ENCODE results near the gene FILIP1.
"Not testable (repeated sequence)": the region's sequence is repeated elsewhere in the genome, so short reads cannot be mapped to it uniquely, and the experiment has no call there.

FILIP1 gene

DNA sequence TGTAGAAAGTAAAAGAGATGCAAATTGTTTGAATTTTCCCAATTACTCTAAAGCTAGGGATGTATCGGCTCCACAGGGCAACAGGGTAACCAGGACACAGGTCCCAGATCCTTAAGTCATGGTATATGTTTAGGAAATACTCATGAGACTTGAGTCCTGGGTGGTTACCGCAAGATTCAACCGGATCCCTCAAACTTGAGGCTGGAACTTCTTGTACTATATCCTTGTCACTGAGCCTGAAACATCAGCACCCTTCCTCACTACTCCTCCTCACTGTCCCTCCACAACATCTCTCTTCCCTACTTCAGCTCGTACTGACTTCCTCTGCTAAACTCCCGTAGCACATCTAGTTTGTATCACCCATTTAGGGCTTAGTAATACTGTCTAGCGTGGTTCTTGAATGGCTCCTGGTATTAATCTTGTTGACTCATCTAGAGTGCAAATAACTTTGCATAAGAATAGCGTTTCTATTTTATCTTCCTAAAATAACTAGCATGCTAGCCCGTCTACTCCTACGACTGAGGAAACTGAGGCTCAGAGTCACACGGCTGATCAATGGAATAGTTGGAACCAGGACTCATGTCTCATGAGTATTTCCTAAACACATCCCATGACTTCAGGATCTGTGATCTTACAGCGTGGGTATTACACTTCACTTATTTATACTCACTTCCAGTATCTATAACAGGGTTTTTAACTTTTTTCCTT lies 72.1 kb downstream of the FILIP1 start:
- no peak for DNase-seq (ENCODE audit: low spot score)

DNA sequence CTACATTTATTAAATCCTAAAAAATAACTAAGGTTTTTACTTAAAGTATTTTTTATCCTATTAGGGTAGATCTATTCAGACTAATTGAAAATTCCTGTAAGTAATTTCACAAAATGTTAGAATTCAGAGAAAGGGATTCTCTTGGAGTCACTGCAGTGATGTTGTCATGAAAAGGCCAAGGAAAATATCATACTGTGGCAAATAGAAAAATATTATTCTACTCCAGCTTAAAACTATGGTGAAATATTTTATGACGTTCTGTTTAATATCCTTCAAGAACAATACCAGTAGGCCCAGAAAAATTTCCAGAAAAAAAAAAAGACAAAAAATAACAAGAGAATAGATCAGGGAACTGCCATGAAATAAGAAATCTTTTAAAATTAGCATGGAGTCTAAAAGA lies 73.6 kb downstream of the FILIP1 start:
- DNase-seq (ENCODE audit: low spot score) = no peak

DNA sequence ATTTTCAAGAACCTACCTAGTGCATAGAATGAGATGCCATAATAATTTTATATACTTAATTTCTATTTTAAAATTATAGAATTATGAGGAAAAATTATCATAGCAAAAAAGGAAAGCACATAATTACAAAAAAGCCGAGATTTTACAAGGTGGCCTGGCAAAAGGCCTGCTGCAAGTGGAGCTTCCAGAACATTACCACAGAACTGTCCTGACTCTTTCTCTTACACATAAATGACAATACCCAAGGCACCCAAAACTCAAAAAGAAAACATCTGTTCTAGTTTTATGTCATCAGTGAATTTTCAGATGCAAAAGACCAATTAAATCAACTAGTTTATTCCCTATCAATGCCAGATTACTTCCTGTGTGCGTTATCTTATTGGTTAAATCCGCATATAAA lies 74.2 kb downstream of the FILIP1 start:
- no peak for DNase-seq (ENCODE audit: low spot score)

DNA sequence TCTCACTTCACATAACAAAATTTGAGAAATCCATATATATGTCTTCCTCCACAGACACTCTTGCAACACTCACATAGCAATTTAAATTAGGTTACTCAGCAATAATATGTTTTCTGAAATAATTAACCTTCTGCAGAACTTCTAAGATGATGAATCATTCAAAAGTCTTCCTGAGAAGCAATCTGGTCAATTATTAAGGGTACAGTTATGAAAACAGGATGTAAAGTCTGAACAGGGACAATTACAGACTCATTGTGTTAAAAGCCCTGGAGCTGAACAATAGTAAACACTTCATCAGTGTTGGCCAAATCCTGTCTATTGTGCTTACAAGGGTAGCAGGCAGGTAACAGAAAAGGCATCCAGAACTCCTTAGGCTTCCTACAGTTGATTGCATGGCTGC lies 75.4 kb downstream of the FILIP1 start:
- no peak for DNase-seq (ENCODE audit: low spot score)

DNA sequence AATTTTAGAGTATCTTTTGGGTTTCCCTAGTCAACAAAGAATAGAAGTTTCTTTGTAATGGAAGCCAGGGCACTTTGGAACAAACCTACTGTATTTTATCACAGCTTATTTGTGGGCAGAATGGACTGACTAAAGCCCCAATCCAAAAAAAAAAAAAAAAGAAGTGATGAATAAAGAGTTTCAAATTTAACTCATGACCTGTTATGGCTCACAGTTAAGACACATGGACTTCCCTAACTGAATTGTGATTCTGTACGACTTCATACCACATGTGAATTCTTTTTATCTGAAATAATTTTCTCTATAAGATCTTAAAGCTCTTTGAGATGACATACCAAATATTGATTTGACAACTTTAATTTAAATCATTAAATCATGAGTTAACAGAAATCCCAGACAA lies 77.2 kb downstream of the FILIP1 start:
- DNase-seq (ENCODE audit: low spot score) = no peak

DNA sequence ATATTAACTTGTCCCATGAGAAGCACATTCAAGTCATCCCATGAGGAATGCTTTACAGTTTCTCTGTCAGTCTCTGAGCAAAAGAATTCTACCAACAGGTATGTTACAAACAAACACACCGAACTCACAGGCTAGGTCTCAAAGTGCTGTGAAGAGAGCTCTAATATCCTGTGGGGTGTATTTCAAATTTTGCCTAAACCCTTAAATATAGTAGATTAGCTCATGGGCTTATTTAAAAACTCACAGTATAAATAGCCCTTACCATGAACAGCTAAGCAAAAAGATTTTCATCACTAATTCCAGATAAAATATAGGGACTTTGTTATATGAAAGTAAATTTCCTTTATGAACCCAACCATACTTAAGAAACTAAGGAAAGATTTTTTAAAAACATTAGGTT lies 77.8 kb downstream of the FILIP1 start:
- DNase-seq (ENCODE audit: low spot score) = no peak

DNA sequence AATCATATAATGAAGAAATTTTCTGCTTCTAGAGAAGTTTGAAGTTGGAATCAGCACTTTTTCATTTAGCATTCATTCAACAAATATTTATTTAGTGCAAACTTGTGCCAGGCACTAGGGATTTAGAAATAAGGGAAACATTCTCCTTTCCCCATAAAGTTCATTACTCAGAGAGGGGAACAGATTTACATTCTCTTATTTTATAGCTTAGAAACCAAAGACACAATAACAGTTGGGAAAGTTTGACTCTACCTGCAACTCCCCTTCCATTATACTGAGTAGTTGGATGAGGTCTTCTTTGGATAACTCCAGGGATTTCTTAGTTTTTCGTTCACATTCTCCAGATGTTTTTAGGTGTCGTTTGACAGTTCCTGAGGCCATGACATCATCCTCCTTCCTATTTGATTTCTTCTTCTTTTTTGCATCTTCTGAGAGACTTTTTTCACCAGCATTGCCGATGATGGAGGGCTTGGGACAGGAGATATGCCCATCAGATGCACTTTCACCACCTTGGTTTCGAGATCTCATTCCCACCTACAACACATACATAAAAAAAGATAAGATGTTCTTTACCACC lies 79.1 kb downstream of the FILIP1 start:
- DNase-seq (ENCODE audit: low spot score) = no peak

DNA sequence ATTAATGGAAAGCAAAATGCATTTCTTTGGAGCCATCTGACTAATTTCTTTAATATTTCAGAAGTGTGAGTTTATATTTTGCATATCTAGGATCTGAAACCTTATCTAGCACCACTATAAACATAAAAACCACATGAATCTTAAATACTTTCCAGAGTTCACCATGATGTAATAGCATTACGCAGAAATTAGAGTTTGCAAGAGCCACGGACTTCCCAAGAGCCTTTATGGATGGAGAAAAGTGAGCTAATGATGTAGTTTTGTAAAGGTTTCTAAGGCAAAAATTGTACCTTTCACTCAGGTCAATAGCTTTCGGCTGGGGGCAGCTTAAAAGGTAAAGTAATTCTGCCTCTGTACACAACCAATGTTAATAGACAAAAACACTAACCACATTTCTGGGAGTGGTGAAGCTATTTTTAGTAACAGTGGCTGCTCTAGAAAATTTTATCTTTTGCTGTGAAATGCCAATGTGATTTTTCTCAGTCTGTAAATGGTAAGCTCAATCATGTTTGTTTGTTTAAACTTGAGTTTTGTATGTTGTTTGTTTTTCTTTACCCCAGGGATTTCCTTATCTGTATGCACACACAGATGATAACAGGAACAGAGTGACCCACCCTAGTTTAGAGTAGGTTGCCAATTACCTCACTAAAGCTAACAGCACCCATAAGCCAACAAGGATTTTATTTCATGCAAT lies 80.5 kb downstream of the FILIP1 start:
- DNase-seq (ENCODE audit: low spot score) = no peak

DNA sequence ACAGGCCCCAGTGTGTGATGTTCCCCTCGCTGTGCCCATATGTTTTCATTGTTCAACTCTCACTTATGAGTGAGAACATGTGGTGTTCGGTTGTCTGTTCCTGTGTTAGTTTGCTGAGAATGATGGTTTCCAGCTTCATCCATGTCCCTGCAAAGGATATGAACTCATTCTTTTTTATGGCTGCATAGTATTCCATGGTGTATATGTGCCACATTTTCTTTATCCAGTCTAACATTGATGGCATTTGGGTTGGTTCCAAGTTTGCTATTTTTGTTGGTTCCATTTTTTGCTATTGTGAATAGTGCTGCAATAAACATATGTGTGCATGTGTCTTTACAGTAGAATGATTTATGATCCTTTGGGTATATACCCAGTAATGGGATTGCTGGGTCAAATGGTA lies 83.0 kb downstream of the FILIP1 start:
- DNase-seq (ENCODE audit: low spot score) = not testable (repeated sequence)

DNA sequence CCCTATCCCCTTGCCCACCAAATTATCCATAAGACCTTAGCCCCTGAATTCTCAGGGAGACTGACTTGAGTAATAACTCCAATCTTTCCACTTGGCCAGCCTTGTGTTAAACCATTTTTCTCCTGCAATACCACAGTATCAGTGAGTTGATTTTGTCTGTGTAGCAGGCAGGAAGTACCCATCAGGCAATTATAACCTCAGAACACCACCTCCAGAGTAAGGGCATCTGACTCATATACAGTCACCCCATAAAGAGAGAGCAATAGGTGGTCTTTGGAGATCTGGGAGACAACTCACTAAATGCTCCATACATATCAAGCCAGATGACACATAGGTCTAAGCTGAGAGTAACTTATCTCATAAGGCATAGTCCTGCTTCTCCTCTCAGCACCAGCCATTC lies 83.7 kb downstream of the FILIP1 start:
- no peak for DNase-seq (ENCODE audit: low spot score)

DNA sequence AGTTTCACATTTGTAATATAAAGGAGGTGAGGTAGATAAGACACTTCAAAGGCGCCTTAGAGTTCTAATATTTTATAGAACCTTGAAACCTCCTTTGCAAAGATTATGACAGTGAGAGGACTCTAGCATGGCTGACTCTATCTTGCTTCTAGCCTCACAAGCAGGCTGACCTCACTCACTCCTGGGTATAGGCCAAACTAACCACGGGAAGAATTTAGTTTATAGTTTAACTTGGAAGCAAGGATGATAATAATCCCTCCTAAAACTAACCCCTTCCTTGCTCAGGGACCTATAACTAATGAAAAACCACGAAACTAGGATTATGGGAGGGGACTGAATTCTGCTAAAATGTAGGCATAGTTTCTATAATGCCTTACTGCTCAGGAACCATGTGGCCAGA lies 84.3 kb downstream of the FILIP1 start:
- DNase-seq (ENCODE audit: low spot score) = no peak

DNA sequence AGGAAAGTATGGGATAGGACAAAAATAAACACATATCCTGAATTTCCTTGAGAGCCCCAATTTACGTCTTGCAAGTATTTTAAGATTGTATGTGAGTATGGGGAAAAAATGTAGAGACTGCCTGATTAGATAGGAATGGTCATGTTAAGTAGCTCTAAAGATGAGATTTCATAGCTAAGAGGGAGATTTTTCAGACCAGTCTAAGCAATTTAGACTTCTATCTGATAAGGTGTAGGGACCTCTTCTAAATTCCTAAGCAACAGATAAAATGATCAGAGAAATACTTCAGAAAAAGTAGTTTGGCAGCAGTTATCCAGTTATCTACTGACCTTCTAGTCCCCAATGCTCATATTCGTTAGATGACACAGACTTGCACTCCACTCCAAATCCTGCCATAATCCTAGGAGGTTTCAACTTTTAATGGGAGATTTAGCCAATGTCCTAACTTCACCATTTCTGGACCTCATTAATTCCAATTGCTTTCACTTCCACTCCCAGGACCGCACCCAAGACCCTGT lies 90.0 kb downstream of the FILIP1 start:
- no peak for DNase-seq (ENCODE audit: low spot score)

DNA sequence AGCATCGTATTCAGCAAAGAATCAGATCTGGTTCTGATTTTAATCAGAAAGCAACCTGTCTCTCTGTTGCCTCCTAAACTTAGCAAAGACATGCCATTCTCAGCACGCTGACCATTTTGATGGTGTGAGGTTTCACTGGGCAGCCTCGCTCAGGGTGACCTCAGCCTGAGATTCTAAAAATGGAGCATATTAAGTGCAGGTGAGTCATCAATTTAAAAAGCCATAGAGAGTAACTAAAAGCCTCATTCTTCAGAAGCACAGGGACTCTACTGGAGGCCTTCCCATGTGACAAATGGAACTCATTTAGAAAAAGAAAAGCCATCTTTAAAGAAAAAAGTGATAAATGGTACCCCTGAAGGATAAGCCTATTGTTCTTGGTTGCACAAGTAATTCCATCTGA lies 91.3 kb downstream of the FILIP1 start:
- no peak for DNase-seq (ENCODE audit: low spot score)

DNA sequence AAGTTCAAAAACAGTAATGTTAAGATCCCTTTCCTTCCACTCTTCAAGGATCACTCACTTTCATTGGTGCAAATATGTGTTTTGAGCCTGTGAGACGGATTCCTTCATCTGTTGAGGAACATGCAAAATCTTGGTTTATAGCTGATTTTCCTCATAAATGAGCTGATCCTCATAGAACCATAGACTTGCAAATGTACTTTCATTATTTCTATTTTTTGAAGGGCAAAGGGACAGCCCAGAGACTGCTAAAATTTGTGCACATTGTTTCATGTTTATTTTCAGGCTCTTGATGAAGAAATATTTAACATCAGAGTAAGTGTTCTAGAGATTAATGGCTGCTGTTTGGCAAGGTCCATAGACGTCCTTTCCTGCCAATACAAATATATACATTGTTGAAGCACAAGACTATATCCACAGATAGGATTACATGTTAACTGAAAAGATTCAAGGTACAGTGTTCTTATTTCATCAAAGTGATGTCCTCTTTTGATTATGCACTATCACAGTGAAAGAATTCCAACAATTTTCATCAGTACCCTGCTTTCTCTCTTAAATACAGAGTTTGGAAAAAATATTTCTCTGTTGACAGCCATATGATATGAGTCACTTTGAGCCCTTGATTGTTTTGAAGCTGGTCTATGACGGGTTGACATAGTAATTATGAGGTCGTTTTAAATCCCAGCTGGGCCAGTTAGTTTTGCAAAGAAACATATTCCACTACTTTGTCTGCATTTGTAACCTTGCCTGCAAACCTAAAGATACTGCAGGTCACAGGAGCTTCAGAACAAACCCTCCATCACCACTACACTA lies 95.7 kb downstream of the FILIP1 start:
- DNase-seq (ENCODE audit: low spot score) = no peak

DNA sequence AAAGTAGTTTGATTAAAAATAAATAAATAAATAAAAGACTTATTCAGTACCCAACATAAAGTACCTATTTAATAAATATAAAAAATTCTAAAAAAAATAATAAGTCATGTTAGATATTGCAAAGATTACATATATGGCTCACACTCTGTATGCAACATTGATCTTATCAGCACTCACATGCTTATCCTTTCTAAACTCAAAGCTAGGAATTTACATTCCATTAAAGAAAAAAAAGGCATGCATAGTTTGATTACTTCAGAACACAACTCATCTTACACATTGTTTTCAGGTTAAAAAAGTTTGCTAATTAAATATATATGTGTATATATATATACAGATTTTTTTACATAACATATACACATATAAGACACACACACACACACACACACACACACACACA lies 96.4 kb downstream of the FILIP1 start:
- DNase-seq (ENCODE audit: low spot score) = no peak

DNA sequence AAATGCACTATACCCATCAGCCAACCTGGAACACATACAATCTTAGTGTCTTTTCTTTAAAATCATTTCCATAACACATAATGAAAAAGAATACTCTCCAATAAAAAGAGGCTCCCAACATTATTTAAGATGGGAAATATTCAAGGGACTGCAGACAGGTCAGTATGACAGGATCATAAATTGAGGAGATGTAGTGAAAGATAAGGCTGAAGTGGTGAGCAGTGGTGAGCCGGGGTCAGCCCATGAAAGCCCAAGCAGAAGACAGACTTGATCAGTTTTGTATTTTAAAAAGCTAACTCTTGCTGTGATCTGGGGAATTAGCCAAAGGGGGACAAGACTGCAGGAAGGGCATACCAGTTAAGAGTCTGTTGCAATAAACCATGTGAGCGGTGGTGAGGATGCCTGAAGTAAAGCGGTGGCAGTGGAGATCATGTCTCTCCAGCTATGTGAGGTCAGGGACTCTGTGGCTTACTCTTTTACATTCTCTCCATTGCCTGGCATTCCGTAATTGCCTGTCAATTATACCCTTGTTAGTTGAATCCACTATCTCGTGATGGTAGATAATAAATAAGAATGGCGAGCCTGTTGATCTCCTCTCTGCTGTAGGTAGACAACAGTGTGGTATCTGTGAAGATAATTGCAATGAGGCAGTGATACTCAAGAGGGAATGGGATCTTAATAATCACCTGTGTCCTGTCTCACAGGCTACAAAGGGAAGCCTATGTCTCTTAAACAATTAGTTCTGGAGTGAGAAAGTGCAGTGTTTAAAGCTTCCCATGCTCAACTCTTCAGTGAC lies 97.4 kb downstream of the FILIP1 start:
- no peak for DNase-seq (ENCODE audit: low spot score)

DNA sequence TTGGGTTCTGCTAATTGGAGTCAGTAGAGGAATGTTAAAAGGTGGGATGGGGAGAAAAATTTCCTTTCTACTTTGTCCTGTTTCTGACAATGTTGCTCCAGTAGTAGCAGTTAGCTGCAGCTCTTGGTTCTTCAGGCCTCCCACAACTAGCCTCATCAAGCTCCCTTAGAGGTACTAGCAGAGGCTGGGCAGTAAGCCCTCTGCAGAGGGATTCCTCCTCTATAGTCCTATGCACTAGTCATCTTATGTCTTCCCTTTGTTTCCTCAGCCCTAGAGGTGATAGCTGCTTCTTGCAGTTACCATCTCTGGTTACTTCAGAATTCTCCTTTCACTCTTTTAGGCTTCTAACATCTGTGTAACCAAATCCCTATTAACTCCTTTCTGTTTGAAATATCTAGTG lies 99.8 kb downstream of the FILIP1 start:
- DNase-seq (ENCODE audit: low spot score) = no peak

DNA sequence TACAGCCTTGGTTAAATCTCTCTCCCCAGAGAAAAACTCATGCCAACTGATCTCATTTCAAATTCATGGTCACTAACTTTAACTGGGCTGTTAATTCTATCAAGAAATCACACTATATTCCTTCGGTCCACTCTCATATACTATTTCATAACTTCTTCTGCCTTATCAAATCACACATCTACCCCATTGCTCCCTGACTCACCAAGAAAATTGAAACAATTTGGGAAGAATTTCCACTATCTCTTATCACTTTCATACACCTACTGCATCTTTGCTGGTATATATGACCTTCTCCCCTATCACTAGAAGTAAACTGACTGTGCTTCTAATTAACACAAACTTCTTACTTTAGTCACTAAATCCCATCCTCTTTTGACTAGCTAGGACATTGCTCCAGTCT lies 102.3 kb downstream of the FILIP1 start:
- no peak for DNase-seq (ENCODE audit: low spot score)

DNA sequence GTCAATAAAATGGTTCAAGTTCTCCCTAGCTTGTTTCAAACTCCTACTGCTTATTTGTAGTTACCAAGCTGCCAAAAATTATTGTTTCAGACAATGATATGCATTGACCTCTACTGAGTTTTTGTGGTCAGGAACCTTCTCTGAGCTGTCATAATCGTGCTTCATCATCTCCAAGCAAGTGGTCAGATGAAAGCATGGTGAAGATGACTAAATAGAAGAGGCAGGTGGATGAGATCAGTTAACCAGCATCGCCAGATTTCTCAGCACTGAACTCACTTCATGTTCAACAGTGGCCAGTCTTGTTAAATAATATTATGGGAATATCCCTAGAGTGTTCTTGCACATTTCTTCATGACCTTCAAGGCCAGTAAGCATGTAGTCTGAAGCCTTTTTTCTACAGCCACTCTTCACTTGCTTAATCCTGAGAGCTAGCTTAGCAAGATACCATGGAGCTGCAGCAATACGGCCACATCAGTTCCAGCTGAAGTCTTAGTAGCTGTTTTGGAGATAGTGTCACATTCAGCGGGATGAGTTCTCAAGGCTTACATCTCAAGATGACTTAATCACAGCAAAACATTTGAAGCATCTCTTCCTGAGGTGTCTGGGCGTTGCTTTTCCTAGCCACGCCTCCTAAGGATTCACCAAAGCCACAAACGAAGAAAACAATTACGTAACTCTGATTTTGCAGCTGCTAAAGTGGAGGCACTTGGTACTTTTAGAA lies 107.4 kb downstream of the FILIP1 start:
- DNase-seq (ENCODE audit: low spot score) = no peak

DNA sequence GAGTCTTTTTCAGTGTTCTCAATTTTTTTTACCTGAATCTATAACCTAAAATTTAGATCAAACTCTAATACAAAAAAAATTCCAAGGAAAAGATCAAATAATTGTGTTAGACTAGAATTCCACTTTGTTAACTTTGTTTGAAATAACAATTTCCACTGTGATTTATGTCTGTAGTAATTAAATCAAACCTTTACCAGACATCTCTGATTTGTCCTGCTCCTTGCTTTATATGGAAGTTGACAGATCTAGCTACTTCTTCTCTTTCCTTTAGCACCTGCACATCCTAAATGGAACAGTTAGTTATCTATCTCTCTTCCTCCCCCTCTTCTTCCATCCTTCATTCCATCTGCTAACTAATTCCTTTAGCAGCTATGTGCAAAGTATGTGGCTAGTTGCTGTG lies 109.5 kb downstream of the FILIP1 start:
- no peak for DNase-seq (ENCODE audit: low spot score)

DNA sequence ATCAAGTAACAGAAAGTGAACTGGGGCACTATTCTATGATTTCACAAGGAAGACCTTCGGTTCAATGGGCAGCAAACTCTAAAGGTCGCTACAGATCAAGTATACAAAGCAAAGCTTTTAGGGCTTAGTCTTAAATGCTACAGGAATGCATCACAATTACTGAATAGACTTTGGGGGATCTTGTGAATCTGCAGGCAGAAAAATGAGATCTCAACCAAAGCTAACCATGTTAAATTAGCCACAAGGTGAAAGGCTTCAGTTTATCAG lies 111.0 kb downstream of the FILIP1 start:
- no peak for DNase-seq (ENCODE audit: low spot score)
